Activated CD4-positive, alpha-beta T cell treated with anti-CD3 and anti-CD28 coated beads for 36 hours (primary cell): ENCODE measurements around the gene CARM1. TPM values are rescaled to one million over a fixed set of nuclear protein-coding genes. Genes with fewer than 3 reads are reported as not detected.
"Not testable (repeated sequence)": the region's sequence is repeated elsewhere in the genome, so short reads cannot be mapped to it uniquely, and the experiment has no call there.

Source experiments
- ATAC-seq: fragments of 200-7000 bp; cut with Tn5 transposase; one replicate; pipeline ENCODE4 v1.10.0; 2021; ENCODE audit warnings: mild to moderate bottlenecking, moderate library complexity
- CTCF ChIA-PET: fragments of 350-600 bp; sonication (Branson Sonifier 250); formaldehyde crosslinking; loops from one replicate; lab custom pipeline; 2021; ENCODE audit warnings: antibody characterized with exemption; lab: Charles Lee
- POLR2A ChIA-PET: fragments of 350-600 bp; sonication (Branson Sonifier 250); formaldehyde crosslinking; loops from one replicate; lab custom pipeline; 2021; ENCODE audit warnings: antibody characterized with exemption, inconsistent platforms; lab: Charles Lee
- DNase-seq: peaks from one replicate; pipeline ENCODE4 v3.0.0-alpha.2; 2020
- H3K27ac Mint-ChIP-seq: one replicate; pipeline ENCODE4 v1.8.0; 2021; ENCODE audit warnings: mixed read lengths
- H3K27me3 Mint-ChIP-seq: one replicate; pipeline ENCODE4 v1.8.0; 2021; ENCODE audit warnings: mixed read lengths
- H3K36me3 Mint-ChIP-seq: one replicate; pipeline ENCODE4 v1.8.0; 2021; ENCODE audit warnings: low read depth, mixed read lengths
- H3K4me1 Mint-ChIP-seq: one replicate; pipeline ENCODE4 v1.8.0; 2021; ENCODE audit warnings: mixed read lengths
- H3K4me3 Mint-ChIP-seq: one replicate; pipeline ENCODE4 v1.8.0; 2021; ENCODE audit warnings: mild to moderate bottlenecking, moderate library complexity, mixed read lengths
- H3K9me3 Mint-ChIP-seq: one replicate; pipeline ENCODE4 v1.8.0; 2021; ENCODE audit warnings: low read depth, mixed read lengths
- intact Hi-C, 2 experiments: fragments of 100-400 bp; cut with DNase I in 1 of 2; cut with micrococcal nuclease in 1 of 2; formaldehyde crosslinking; loops; one replicate each; pipeline versions ENCODE4 v1.14.2 to v1.15.1; 2022 to 2024; cut with DNase I, micrococcal nuclease
- total RNA-seq, 2 experiments: library from RNA; stranded (reverse); gene quantifications; one replicate each; pipeline ENCODE4 v1.2.3, GENCODE V29; 2021

The CARM1 gene
- total RNA-seq, 2 experiments from 2014 or later, result 82.3 to 96.8 TPM

DNA sequence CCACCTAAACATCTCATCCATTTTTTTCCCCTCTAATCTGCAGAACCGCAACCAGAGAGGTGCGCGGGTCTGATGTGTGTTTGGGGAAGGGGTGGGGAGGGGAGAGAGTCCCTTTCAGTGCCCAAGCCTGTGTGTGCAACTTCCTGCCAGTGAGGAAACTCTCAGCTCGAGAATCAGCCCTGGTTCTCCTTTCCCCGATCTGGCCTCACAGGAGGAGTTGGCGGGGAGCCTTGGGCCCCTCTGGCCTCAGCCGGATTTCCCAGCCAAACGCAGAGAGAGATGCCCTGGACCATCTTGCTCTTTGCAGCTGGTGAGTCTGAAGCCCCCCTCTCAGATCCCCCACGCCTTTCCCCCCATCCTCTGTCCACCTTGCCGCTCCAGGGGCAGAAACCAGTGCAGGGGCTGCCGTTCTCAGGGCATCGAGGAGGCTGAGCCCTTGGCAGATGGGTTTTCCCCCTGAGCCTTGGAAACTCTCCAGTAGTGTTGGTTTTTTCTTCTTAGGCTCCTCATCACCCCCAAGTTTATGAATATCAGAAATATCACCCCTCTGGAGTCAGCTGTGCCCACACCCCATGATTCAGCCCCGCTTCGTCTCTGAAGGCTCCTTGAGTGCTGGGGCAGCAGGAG lies 23.0 kb upstream of the CARM1 start, which contains the start of gene C19orf38:
Gene C19orf38 (plus strand): TSS at position 186 of the 627 bp plus-strand sequence. CDS start 94 bp downstream, at position 280.
- Mint-ChIP-seq H3K9me3 (peaks cover 5% of the 10 kb centered on the region), H3K4me3 (peak within 1 kb of the TSS; percentile 61)

DNA sequence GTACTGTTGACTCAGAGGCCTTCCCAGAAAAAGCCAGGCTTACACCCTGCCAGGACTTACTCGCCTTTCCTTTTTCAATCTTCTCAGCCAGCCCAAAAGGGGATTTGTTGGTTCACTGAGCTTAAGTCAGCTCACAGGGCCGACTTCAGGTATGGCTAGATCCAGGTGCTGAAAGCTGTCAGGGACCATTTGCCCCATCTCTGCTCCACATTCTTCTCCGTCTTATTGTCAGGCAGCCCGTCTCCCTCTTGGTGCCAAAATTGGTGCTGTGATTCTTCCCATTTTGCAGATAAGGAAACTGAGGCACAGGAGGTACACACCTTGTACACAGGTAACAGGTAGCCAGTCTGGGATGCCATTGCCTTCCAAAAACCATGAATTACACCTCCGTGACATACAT lies 20.7 kb upstream of the CARM1 start:
- ChIA-PET POLR2A (no interaction called here), CTCF (interaction anchor here (1.0 to 3.9 kb wide), 4 partner anchors 11 to 112 kb away, joined by 4 to 21 read pairs (median 6); partner anchors contain the start of gene TMED1)
- Mint-ChIP-seq H3K4me3 (no peak overlapping the region), H3K9me3 (peaks cover 5% of the 10 kb centered on the region), H3K4me1 (peaks cover 6% of the 10 kb centered on the region), H3K27me3 (no peaks in the 10 kb centered on the region), H3K27ac (no peak overlapping the region), H3K36me3 (peaks cover 5% of the 10 kb centered on the region)
- DNase-seq (no peak), ATAC-seq (no peak)
- intact Hi-C loops, result no loop called here

More for the DNA sequence above, 23.0 kb upstream of the CARM1 start, which contains the start of gene C19orf38:
- no peaks in the 10 kb centered on the region for H3K27me3 Mint-ChIP-seq
- intact Hi-C loops, result no loop called here
- ChIA-PET CTCF (interaction anchor here (1.1 to 3.9 kb wide), 4 partner anchors 10 to 16 kb away, joined by 4 to 21 read pairs (median 6); partner anchors contain the start of gene TMED1), POLR2A (interaction anchor here (0.8 kb wide), 1 partner anchor 131 kb away, joined by 5 read pairs; the partner anchor contains the start of gene DNM2)
- peak; percentile 73 for ATAC-seq
- peaks cover 6% of the 10 kb centered on the region for H3K4me1 Mint-ChIP-seq
- H3K27ac Mint-ChIP-seq, result peak within 1 kb of the TSS; percentile 72
- H3K36me3 Mint-ChIP-seq, result peaks cover 5% of the 10 kb centered on the region
- DNase-seq, result peak; percentile 35

DNA sequence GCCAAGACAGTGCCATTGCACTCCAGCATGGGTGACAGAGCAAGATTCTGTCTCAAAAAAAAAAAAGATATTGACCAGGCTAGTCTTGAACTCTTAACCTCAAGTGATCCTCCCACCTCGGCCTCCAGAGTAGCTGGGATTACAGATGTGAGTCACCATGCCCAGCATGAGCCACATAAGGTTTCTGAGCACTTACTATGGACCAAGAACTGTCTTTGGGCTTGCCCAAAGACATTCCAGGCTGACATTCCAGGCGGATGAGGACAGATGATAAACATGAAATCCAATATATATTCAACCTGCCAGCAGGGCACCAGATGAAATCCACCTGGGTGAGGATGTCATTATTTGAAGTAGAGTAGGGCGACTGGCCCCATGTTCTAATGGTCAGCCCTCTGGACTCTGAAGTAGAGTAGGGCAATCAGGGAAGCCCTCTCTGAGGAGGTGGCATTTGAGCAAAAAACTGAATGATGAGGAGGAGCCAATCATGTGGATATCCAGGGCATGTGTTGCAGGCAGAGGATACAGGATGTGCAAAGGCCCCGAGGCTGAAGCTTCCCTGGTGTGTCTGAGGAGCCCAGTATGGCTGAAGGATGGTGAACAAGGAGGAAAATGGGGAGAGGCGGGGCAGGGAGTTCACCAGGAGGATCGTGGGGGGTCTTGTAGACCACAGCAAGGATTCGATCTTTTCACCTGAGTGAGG lies 19.1 kb upstream of the CARM1 start:
- CTCF ChIA-PET, result interaction anchor here (6.6 kb wide), 1 partner anchor 15 kb away, joined by 70 read pairs; the partner anchor contains the start of gene CARM1
- DNase-seq, result no peak
- no peaks in the 10 kb centered on the region for H3K9me3 Mint-ChIP-seq
- no peak for ATAC-seq
- no peaks in the 10 kb centered on the region for H3K36me3 Mint-ChIP-seq
- POLR2A ChIA-PET, result no interaction called here
- no peak overlapping the region for H3K27ac Mint-ChIP-seq
- no peaks in the 10 kb centered on the region for H3K27me3 Mint-ChIP-seq
- peaks cover 6% of the 10 kb centered on the region for H3K4me1 Mint-ChIP-seq
- no peak overlapping the region for H3K4me3 Mint-ChIP-seq
- intact Hi-C loops, result no loop called here

DNA sequence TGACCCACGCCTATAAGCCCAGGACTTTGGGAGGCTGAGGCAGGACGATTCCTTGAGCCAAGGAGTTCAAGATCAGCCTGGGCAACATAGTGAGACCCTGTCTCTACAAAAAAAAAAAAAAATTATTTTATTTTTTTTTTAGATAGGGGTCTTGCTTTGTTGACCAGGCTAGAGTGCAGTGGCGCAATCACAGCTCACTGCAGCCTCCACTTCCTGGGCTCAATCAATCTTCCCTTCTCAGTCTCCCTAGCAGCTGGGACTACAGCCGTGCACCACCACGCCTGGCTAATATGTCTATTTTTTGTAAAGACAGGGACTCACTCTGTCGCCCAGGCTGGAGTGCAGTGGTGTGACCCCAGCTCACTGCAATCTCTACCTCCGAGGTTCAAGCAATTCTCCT lies 18.4 kb upstream of the CARM1 start:
- POLR2A ChIA-PET, result interaction anchor here (0.9 kb wide), 1 partner anchor 23 kb away, joined by 13 read pairs; no protein-coding TSS in a partner anchor
- no peaks in the 10 kb centered on the region for H3K36me3 Mint-ChIP-seq
- peaks cover 6% of the 10 kb centered on the region for H3K4me1 Mint-ChIP-seq
- no peaks in the 10 kb centered on the region for H3K27me3 Mint-ChIP-seq
- ATAC-seq, result no peak
- intact Hi-C loops, result no loop called here
- CTCF ChIA-PET, result interaction anchor here (0.6 to 6.6 kb wide), 3 partner anchors 14 to 85 kb away, joined by 3 to 70 read pairs (median 4); partner anchors contain the start of genes CARM1 and TMED1
- H3K4me3 Mint-ChIP-seq, result no peak overlapping the region
- no peak for DNase-seq
- no peak overlapping the region for H3K27ac Mint-ChIP-seq
- H3K9me3 Mint-ChIP-seq, result no peaks in the 10 kb centered on the region

DNA sequence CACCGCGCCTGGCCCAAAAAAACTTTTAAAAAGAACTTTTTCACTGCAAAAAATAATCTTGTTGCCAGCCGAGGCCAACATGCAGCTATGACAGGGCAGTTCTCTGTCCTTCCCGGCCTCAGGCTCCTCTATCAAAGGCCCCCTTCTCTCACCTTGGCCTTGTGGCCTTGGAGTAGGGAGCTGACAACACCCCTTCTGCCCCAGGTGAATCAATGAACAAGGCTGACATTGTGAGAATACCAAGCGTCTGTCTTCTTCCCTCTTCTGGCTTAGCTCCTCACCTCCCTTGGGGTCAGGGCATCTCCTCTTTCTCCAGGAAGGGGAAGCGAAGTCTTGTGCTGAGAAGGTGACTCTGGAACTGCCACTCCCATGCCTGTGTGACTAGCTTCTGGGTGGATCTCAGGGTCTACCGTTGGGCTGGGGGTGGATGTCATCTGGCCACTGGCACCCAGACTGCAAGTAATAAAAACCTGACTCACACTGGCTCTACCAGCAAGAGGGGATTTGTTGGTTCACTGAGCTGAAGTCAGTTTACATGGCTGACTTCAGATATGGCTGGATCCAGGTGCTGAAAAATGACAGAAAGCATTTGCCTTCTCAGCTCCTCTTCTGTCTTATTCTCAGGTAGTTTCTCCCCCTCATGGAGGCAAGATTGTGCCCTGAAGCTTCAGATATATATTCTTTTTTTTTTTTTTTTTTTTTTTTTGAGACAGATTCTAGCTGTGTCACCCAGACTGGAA lies 16.8 kb upstream of the CARM1 start:
- Mint-ChIP-seq H3K36me3 (no peaks in the 10 kb centered on the region), H3K9me3 (no peaks in the 10 kb centered on the region), H3K27ac (no peak overlapping the region), H3K27me3 (no peaks in the 10 kb centered on the region), H3K4me1 (no peaks in the 10 kb centered on the region), H3K4me3 (no peak overlapping the region)
- intact Hi-C loops, result no loop called here
- POLR2A ChIA-PET, result interaction anchor here (0.7 kb wide), 1 partner anchor 238 kb away, joined by 3 read pairs; no protein-coding TSS in a partner anchor
- ATAC-seq, result no peak
- DNase-seq, result no peak
- CTCF ChIA-PET, result interaction anchor here (0.6 to 6.6 kb wide), 15 partner anchors 9 to 524 kb away, joined by 3 to 70 read pairs (median 4); partner anchors contain the start of gene CARM1

DNA sequence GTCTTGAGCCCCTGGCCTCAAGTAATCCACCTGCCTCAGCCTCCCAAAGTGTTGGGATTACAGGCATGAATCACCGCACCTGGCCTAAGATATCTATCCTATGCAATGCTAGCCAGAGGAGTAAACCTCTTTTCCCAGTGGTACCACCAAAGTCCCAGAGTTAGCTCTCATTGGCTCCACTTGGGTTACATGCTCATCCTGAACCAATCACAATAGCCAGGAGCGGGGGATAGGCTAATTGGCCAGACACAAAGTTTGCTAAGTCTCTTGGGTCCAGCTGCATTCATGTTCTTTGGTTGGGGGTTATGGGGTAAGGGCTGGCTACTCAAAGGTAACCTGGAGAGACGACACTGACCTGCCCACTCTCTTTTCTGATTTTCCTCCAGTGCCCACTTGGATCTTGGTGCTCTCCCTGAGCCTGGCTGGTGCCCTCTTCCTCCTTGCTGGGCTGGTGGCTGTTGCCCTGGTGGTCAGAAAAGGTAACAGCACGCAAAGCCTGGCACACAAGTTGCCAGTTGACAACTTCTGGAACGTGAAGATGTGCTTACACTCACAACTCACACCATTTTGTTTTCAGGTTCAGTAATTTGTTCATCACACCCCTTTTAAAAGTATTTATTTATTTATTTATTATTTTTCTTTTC lies 15.4 kb upstream of the CARM1 start:
- POLR2A ChIA-PET, result no interaction called here
- Mint-ChIP-seq H3K9me3 (no peaks in the 10 kb centered on the region), H3K4me1 (no peaks in the 10 kb centered on the region), H3K4me3 (no peak overlapping the region), H3K27me3 (no peaks in the 10 kb centered on the region), H3K36me3 (no peaks in the 10 kb centered on the region), H3K27ac (no peak overlapping the region)
- DNase-seq (peak; percentile 58), ATAC-seq (no peak)
- CTCF ChIA-PET, result interaction anchor here (0.6 to 6.6 kb wide), 5 partner anchors 10 to 297 kb away, joined by 3 to 70 read pairs (median 5); partner anchors contain the start of genes CARM1 and DNM2
- intact Hi-C loops, result no loop called here

DNA sequence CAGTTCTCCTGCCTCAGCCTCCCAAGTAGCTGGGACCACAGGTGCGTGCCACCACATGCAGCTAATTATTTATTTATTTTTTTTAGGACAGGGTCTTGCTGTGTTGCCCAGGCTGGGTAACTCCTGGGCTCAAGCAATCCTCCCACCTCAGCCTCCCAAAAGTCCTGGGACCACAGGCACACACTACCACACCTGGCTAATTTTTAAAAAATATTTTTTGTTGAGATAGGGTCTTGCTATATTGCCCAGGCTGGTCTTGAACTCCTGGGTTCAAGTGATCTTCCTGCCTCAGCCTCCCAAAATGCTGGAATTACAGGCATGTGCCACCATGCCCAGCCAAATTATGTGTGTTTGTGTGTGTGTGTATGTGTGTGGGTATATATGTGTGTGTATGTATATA lies 14.5 kb upstream of the CARM1 start:
- H3K9me3 Mint-ChIP-seq, H3K27me3 Mint-ChIP-seq, H3K27ac Mint-ChIP-seq, H3K4me1 Mint-ChIP-seq, ATAC-seq, DNase-seq, H3K4me3 Mint-ChIP-seq, H3K36me3 Mint-ChIP-seq, POLR2A ChIA-PET, intact Hi-C loops: not testable (repeated sequence)
- CTCF ChIA-PET, result interaction anchor here (0.6 to 6.6 kb wide), 7 partner anchors 10 to 255 kb away, joined by 3 to 70 read pairs (median 4); partner anchors contain the start of genes CARM1, DNM2 and TMED1

DNA sequence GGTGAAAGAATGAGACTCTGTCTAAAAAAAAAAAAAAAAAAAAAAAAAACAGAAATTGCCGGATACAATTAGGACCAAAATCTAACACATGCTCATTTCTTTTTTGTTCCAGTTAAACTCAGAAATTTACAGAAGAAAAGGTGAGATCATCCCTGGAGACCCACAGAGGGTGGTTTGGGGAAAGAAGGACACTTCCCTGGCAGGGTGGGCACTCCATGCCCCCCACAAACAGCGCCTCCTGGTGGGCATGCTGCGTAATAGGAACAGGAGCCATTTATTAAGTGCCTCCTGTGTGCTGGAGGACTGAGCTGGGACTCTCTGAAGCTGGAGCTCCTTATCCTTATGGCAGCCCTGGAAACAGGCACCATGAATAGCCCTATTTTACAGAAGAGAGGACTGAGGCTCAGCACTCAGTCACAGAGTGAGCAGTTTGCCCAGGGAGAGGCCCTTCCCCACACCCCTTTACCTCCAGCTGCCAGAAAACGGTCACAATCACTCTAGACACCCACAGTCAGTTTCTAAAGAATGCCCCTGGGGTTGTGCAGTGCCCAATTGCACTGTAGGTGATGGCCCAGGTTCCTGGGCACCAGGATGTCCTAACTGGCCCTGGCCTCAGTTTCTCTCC lies 13.0 kb upstream of the CARM1 start:
- no peaks in the 10 kb centered on the region for H3K9me3 Mint-ChIP-seq
- peak; percentile 69 for ATAC-seq
- intact Hi-C loops, result loop anchor here in 1 of 2 experiments (1.0 kb wide), 1 partner anchor 141 kb away; no protein-coding TSS in a partner anchor
- no peaks in the 10 kb centered on the region for H3K4me1 Mint-ChIP-seq
- no peak overlapping the region for H3K27ac Mint-ChIP-seq
- no peaks in the 10 kb centered on the region for H3K36me3 Mint-ChIP-seq
- H3K4me3 Mint-ChIP-seq, result no peak overlapping the region
- ChIA-PET CTCF (interaction anchor here (0.6 to 6.6 kb wide), 13 partner anchors 9 to 240 kb away, joined by 3 to 70 read pairs (median 4); partner anchors contain the start of genes CARM1, DNM2 and TMED1), POLR2A (interaction anchor here (1.0 kb wide), 1 partner anchor 22 kb away, joined by 6 read pairs; the partner anchor contains the start of gene TMED1)
- no peaks in the 10 kb centered on the region for H3K27me3 Mint-ChIP-seq
- DNase-seq, result peak; percentile 64

DNA sequence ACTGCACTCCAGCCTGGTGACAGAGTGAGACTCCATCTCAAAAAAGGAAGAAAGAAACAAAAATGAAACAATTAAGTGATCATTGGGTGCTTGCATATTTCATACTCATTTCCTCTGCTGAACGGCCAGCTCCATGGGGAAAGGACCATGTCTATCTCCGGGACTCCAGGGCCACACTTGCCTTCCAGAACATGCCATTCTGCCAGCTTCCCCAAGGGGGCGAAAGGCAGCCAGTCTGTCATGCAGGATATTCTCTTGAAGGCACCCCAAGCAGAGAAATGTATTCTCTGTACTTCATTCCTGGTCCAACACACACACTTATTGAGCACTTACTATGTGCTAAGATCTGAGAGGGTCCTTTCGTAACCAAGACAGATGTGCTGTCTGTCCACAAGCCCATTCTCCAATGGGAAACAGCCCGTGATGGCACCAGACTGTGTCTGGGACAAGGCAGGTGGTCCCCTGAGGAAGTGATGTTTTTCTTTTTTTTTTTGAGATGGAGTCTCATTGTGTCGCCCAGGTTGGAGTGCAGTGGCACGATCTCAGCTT lies 10.2 kb upstream of the CARM1 start:
- DNase-seq, result peak; percentile 68
- Mint-ChIP-seq H3K36me3 (no peaks in the 10 kb centered on the region), H3K4me1 (peaks cover 8% of the 10 kb centered on the region), H3K9me3 (no peaks in the 10 kb centered on the region), H3K27me3 (no peaks in the 10 kb centered on the region), H3K27ac (no peak overlapping the region), H3K4me3 (no peak overlapping the region)
- CTCF ChIA-PET, result interaction anchor here (0.6 to 2.6 kb wide), 11 partner anchors 9 to 254 kb away, joined by 3 to 9 read pairs (median 3); partner anchors contain the start of genes C19orf38, DNM2 and TMED1
- POLR2A ChIA-PET, result interaction anchor here (0.6 kb wide), 1 partner anchor 94 kb away, joined by 5 read pairs; no protein-coding TSS in a partner anchor
- ATAC-seq, result no peak
- intact Hi-C loops, result no loop called here
